Mesenchymal stem cell (in vitro differentiated cells and primary cell): ENCODE data around the gene SCFD2.
"Not testable (repeated sequence)": the region's sequence is repeated elsewhere in the genome, so short reads cannot be mapped to it uniquely, and the experiment has no call there.

Experiments used
- DNase-seq: peaks from one replicate; pipeline ENCODE4 v3.0.0-alpha.2; 2013
- H2AFZ ChIP-seq: one replicate; pipeline ENCODE4 v1.6.1; 2013; ENCODE audit warnings: low read depth, mild to moderate bottlenecking, control low read depth, inconsistent platforms, low read length, moderate library complexity
- H2AK5ac ChIP-seq: 2 replicates; pipeline ENCODE4 v1.6.1; 2013; ENCODE audit warnings: low read length, moderate library complexity, mild to moderate bottlenecking, inconsistent platforms; ENCODE audit not compliant: severe bottlenecking
- H2BK120ac ChIP-seq: one replicate; pipeline ENCODE4 v1.6.1; 2013; ENCODE audit warnings: low read depth, mild to moderate bottlenecking, inconsistent platforms, low read length, moderate library complexity
- H2BK12ac ChIP-seq, 2 experiments: one replicate each; pipeline ENCODE4 v1.6.1; 2013; ENCODE audit warnings: inconsistent platforms in 2 of 2, low read length in 2 of 2, mild to moderate bottlenecking in 2 of 2, moderate library complexity in 2 of 2, control low read depth in 1 of 2
- H2BK15ac ChIP-seq: one replicate; pipeline ENCODE4 v1.6.1; 2013; ENCODE audit warnings: mild to moderate bottlenecking, low read depth, inconsistent platforms; ENCODE audit not compliant: poor library complexity, severe bottlenecking
- H2BK5ac ChIP-seq: 2 replicates; pipeline ENCODE4 v1.6.1; 2013; ENCODE audit warnings: low read depth, mild to moderate bottlenecking, low read length, control low read depth, inconsistent platforms; ENCODE audit not compliant: poor library complexity, severe bottlenecking
- H3K14ac ChIP-seq, 2 experiments: one replicate each; pipeline ENCODE4 v1.6.1; 2013; ENCODE audit warnings: inconsistent platforms in 2 of 2, low read length in 2 of 2, control low read depth in 1 of 2, mild to moderate bottlenecking in 1 of 2, moderate library complexity in 1 of 2
- H3K18ac ChIP-seq, 2 experiments: one replicate each; pipeline ENCODE4 v1.6.1; 2013; ENCODE audit warnings: inconsistent platforms in 2 of 2, low read length in 2 of 2, control low read depth in 1 of 2, low read depth in 1 of 2, mild to moderate bottlenecking in 1 of 2
- H3K23ac ChIP-seq, 2 experiments: one replicate each; pipeline ENCODE4 v1.6.1; 2013; ENCODE audit warnings: inconsistent platforms in 2 of 2, low read length in 2 of 2, mild to moderate bottlenecking in 2 of 2, moderate library complexity in 2 of 2, control low read depth in 1 of 2
- H3K27ac ChIP-seq: 2 replicates; pipeline ENCODE4 v1.5.1; 2013; ENCODE audit warnings: mild to moderate bottlenecking, moderate library complexity, low read length, control low read depth, inconsistent platforms; ENCODE audit not compliant: poor library complexity, severe bottlenecking
- H3K27me3 ChIP-seq, 2 experiments: 2 replicates each; pipeline versions ENCODE4 v1.6.1 to v1.7.0; 2013; ENCODE audit warnings: low read length in 2 of 2, mild to moderate bottlenecking in 2 of 2, moderate library complexity in 2 of 2, control low read depth in 1 of 2, inconsistent platforms in 1 of 2; ENCODE audit not compliant: control insufficient read depth in 1 of 2, insufficient read depth in 1 of 2
- H3K36me3 ChIP-seq, 2 experiments: 2 replicates each; pipeline versions ENCODE4 v1.6.1 to v1.7.0; 2013; ENCODE audit warnings: low read length in 2 of 2, control low read depth in 1 of 2, inconsistent platforms in 1 of 2, low read depth in 1 of 2, mild to moderate bottlenecking in 1 of 2; ENCODE audit not compliant: insufficient read depth in 2 of 2, control insufficient read depth in 1 of 2
- H3K4ac ChIP-seq, 2 experiments: one replicate each; pipeline ENCODE4 v1.6.1; 2013; ENCODE audit warnings: inconsistent platforms in 2 of 2, low read length in 2 of 2, mild to moderate bottlenecking in 2 of 2, moderate library complexity in 2 of 2, control low read depth in 1 of 2, low read depth in 1 of 2
- H3K4me1 ChIP-seq: 2 replicates; pipeline ENCODE4 v1.6.1; 2013; ENCODE audit warnings: low read depth, low read length, control low read depth; ENCODE audit not compliant: control insufficient read depth, insufficient read depth
- H3K4me2 ChIP-seq: 2 replicates; pipeline ENCODE4 v1.6.1; 2013; ENCODE audit warnings: low read length, mild to moderate bottlenecking, inconsistent platforms; ENCODE audit not compliant: poor library complexity, severe bottlenecking
- H3K4me3 ChIP-seq, 2 experiments: 2 replicates each; pipeline versions ENCODE4 v1.5.1 to v1.7.0; 2013; ENCODE audit warnings: low read length in 2 of 2, mild to moderate bottlenecking in 2 of 2, control low read depth in 1 of 2, low read depth in 1 of 2; ENCODE audit not compliant: insufficient read depth in 1 of 2
- H3K79me1 ChIP-seq: replicated peaks from 2 replicates; pipeline ENCODE4 v1.6.1; 2013; ENCODE audit warnings: mild to moderate bottlenecking, control low read depth, low read length, inconsistent platforms; ENCODE audit not compliant: poor library complexity, severe bottlenecking
- H3K9ac ChIP-seq: 2 replicates; pipeline ENCODE4 v1.7.0; 2013; ENCODE audit warnings: mild to moderate bottlenecking, low read length, moderate library complexity
- H3K9me3 ChIP-seq: 2 replicates; pipeline ENCODE4 v1.7.0; 2013; ENCODE audit warnings: mild to moderate bottlenecking, low read length; ENCODE audit not compliant: control insufficient read depth
- H4K8ac ChIP-seq: one replicate; pipeline ENCODE4 v1.6.1; 2013; ENCODE audit warnings: inconsistent platforms, mild to moderate bottlenecking, low read length, moderate library complexity
- H4K91ac ChIP-seq: one replicate; pipeline ENCODE4 v1.6.1; 2013; ENCODE audit warnings: mild to moderate bottlenecking, low read length, inconsistent platforms
- WGBS: methylation state at CpG from one replicate; pipeline ENCODE4 v1.1.7; 2013; ENCODE audit warnings: mixed read lengths; 5-methylcytosine and 5-hydroxymethylcytosine counted together

The SCFD2 gene

GRCh38 chr4:53059871-53060270 is 306.0 kb downstream of the SCFD2 start:
- Histone ChIP-seq H2BK12ac (no peak overlapping the region), H2BK120ac (no peak overlapping the region), H3K9ac (no peak overlapping the region), H2BK15ac (no peak overlapping the region), H2AFZ (no peak overlapping the region), H3K4ac (no peak overlapping the region), H3K23ac (no peak overlapping the region), H3K9me3 (no peaks in the 10 kb centered on the region), H3K4me3 (no peak overlapping the region), H2BK5ac (no peak overlapping the region), H3K4me2 (no peak overlapping the region), H3K79me1 (no peaks in the 10 kb centered on the region), H3K14ac (no peak overlapping the region), H3K27ac (no peak overlapping the region), H4K91ac (no peak overlapping the region), H3K36me3 (no peaks in the 10 kb centered on the region), H3K4me1 (peaks cover 2% of the 10 kb centered on the region), H2AK5ac (no peak overlapping the region), H4K8ac (no peak overlapping the region), H3K27me3 (no peaks in the 10 kb centered on the region), H3K18ac (no peak overlapping the region)
- WGBS, result 91% methylated on average over 1 of the region's 1 CpG
- DNase-seq, result no peak

GRCh38 chr4:53059256-53059655 is 306.6 kb downstream of the SCFD2 start:
- H3K18ac ChIP-seq, result no peak overlapping the region
- WGBS, result 100% methylated on average over 3 of the region's 4 CpGs
- no peak overlapping the region for H2AK5ac ChIP-seq
- H3K79me1 ChIP-seq, result no peaks in the 10 kb centered on the region
- peaks cover 2% of the 10 kb centered on the region for H3K4me1 ChIP-seq
- no peak overlapping the region for H2AFZ ChIP-seq
- H3K36me3 ChIP-seq, result no peaks in the 10 kb centered on the region
- H2BK15ac ChIP-seq, result no peak overlapping the region
- H2BK120ac ChIP-seq, result no peak overlapping the region
- no peak overlapping the region for H3K4ac ChIP-seq
- no peak overlapping the region for H3K4me2 ChIP-seq
- H3K27ac ChIP-seq, result no peak overlapping the region
- no peak overlapping the region for H2BK5ac ChIP-seq
- no peak overlapping the region for H3K9ac ChIP-seq
- H3K14ac ChIP-seq, result no peak overlapping the region
- no peaks in the 10 kb centered on the region for H3K9me3 ChIP-seq
- H4K8ac ChIP-seq, result no peak overlapping the region
- no peak overlapping the region for H2BK12ac ChIP-seq
- H3K27me3 ChIP-seq, result no peaks in the 10 kb centered on the region
- H3K23ac ChIP-seq, result no peak overlapping the region
- DNase-seq, result no peak
- no peak overlapping the region for H4K91ac ChIP-seq
- H3K4me3 ChIP-seq, result no peak overlapping the region

- Histone ChIP-seq H3K27ac (no peak overlapping the region), H2AFZ (no peak overlapping the region), H3K23ac (no peak overlapping the region), H3K9ac (no peak overlapping the region), H3K4me1 (peaks cover 2% of the 10 kb centered on the region), H2BK120ac (no peak overlapping the region), H3K4me3 (no peak overlapping the region), H2BK15ac (no peak overlapping the region), H3K18ac (no peak overlapping the region), H3K4me2 (no peak overlapping the region), H2AK5ac (no peak overlapping the region), H4K91ac (no peak overlapping the region), H3K14ac (no peak overlapping the region), H4K8ac (no peak overlapping the region), H2BK5ac (no peak overlapping the region), H3K79me1 (no peaks in the 10 kb centered on the region), H3K36me3 (no peaks in the 10 kb centered on the region), H3K27me3 (no peaks in the 10 kb centered on the region), H2BK12ac (no peak overlapping the region), H3K4ac (no peak overlapping the region), H3K9me3 (no peaks in the 10 kb centered on the region)
- WGBS, result 100% methylated on average over 3 of the region's 3 CpGs
- no peak for DNase-seq
Observed at GRCh38 chr4:53057679-53058078, 308.2 kb downstream of the SCFD2 start.

GRCh38 chr4:53057108-53057507 is 308.8 kb downstream of the SCFD2 start:
- not testable (repeated sequence) for H3K79me1 ChIP-seq, H3K27me3 ChIP-seq, H3K4me2 ChIP-seq, H2BK5ac ChIP-seq, H3K4me3 ChIP-seq, H3K27ac ChIP-seq, H3K18ac ChIP-seq, H3K9ac ChIP-seq, H4K8ac ChIP-seq, H2BK15ac ChIP-seq, H2BK120ac ChIP-seq, H3K4me1 ChIP-seq, H2AFZ ChIP-seq, H3K9me3 ChIP-seq, H2BK12ac ChIP-seq, H4K91ac ChIP-seq, H2AK5ac ChIP-seq, H3K14ac ChIP-seq, DNase-seq, H3K23ac ChIP-seq, H3K36me3 ChIP-seq, H3K4ac ChIP-seq
- no CpG with 5 or more reads among the region's 2 CpGs for WGBS
